Activated B cell treated with CpG ODN at 0.5 μM for 24 hours (primary cell): ENCODE results near the gene INF2. TPM values are rescaled to one million over a fixed set of nuclear protein-coding genes. Genes with fewer than 3 reads are reported as not detected.

Source experiments
- ATAC-seq: fragments of 200-7000 bp; cut with Tn5 transposase; one replicate; pipeline ENCODE4 v1.10.0; 2021; ENCODE audit warnings: low read depth, mild to moderate bottlenecking, moderate library complexity
- CTCF ChIA-PET: fragments of 350-600 bp; sonication (Branson Sonifier 250); formaldehyde crosslinking; loops from one replicate; lab custom pipeline; 2021; ENCODE audit warnings: antibody characterized with exemption; lab: Charles Lee
- POLR2A ChIA-PET: fragments of 350-600 bp; sonication (Branson Sonifier 250); formaldehyde crosslinking; loops from one replicate; lab custom pipeline; 2021; ENCODE audit warnings: antibody characterized with exemption; lab: Charles Lee
- DNase-seq: peaks from one replicate; pipeline ENCODE4 v3.0.0; 2022
- H3K27ac Mint-ChIP-seq: one replicate; pipeline ENCODE4 v1.8.0; 2020; ENCODE audit warnings: mixed read lengths
- H3K27me3 Mint-ChIP-seq: one replicate; pipeline ENCODE4 v1.8.0; 2021; ENCODE audit warnings: mixed read lengths
- H3K36me3 Mint-ChIP-seq: one replicate; pipeline ENCODE4 v1.8.0; 2021; ENCODE audit warnings: low read depth, mixed read lengths
- H3K4me1 Mint-ChIP-seq: one replicate; pipeline ENCODE4 v1.8.0; 2021; ENCODE audit warnings: mixed read lengths
- H3K4me3 Mint-ChIP-seq: one replicate; pipeline ENCODE4 v1.8.0; 2020; ENCODE audit warnings: mild to moderate bottlenecking, mixed read lengths
- H3K9me3 Mint-ChIP-seq: one replicate; pipeline ENCODE4 v1.8.0; 2020; ENCODE audit warnings: mixed read lengths
- intact Hi-C: fragments of 100-400 bp; cut with micrococcal nuclease; formaldehyde crosslinking; loops from one replicate; pipeline ENCODE4 v1.15.1; 2024
- total RNA-seq: library from RNA; stranded (reverse); gene quantifications from 2 replicates; pipeline ENCODE4 v1.2.3, GENCODE V29; 2022
- TF ChIP-seq, protein P1 (sequence below): fragments of 200-600 bp; IDR thresholded peaks from one replicate; pipeline ENCODE4 v1.8.0; 2022; ENCODE audit warnings: antibody characterized with exemption, mild to moderate bottlenecking

INF2 gene
- total RNA-seq, 1 donor from 2014 or later, result 47.2 TPM

DNA sequence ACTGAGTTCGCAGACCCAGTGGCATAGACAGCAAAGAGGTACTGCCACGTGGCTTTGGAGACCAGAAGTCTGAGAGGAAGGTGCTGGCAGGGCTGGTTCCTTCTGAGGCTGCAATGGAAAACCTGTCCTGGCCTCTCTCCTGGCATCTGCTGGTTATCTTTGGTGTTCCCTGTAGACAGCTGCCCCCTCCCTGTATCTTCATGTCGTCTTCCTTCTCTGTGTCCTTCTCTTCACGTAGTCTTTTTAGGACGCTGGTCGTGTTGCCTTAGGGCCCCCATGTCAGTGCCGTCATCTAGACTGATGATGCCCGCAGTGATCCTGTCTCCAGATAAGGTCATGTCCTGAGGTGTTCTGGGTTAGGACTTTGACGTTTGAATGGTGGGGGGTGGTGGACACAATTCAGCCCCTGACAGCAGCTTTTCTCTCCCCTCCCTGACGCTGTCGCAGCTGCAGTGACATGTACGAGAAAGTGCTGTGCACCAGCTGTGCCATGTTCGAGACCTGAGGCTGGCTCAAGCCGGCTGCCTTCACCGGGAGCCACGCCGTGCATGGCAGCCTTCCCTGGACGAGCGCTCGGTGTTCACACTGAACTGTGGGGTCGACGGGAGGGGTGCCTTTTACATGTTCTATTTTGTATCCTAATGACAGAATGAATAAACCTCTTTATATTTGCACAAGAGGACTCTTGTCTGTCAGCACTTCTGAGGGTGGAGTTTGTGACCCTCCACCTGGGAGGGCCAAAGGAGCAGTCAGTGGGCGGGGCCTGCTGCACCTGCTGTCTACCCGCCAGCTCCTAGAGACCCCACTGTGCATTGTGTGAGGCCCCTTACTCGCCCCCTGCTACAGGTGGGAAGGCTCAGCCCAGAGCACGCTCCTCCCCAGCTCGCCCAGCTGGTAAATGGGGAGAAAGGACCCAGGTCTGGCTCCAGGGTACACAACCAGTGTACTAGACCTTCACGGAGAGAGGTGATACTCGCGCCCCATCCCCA, 69.9 kb downstream of the INF2 start:
- Mint-ChIP-seq H3K36me3 (peaks cover 72% of the 10 kb centered on the region), H3K27ac (no peak overlapping the region)

DNA sequence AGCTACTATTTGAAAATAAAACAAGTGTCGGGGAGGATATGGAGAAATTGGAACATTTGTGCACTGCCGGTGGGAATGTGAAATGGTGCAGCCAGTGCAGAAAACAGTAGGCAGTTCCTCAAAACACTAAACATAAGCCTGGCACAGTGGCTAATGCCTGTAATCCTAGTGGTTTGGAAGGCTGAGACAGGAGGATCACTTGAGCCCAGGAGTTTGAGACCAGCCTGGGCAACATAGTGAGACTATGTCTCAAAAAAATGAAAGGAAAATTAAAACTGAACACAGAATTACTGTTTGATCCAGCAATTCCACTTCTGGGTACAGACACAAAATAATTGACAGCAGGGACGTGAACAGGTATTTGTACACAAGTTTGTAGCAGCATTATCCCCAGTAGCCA, 76.1 kb downstream of the INF2 start:
- POLR2A ChIA-PET, result no interaction called here
- intact Hi-C loops, result no loop called here
- peaks cover 3% of the 10 kb centered on the region for H3K4me1 Mint-ChIP-seq
- no peak overlapping the region for H3K27ac Mint-ChIP-seq
- H3K4me3 Mint-ChIP-seq, result no peak overlapping the region
- no peak for DNase-seq
- H3K36me3 Mint-ChIP-seq, result peaks cover 22% of the 10 kb centered on the region
- CTCF ChIA-PET, result interaction anchor here (4.3 to 6.7 kb wide), 2 partner anchors 12 to 61 kb away, joined by 27 to 59 read pairs; partner anchors contain the start of gene SIVA1
- H3K9me3 Mint-ChIP-seq, result no peaks in the 10 kb centered on the region
- ATAC-seq, result no peak
- TF ChIP-seq, protein P1, sequence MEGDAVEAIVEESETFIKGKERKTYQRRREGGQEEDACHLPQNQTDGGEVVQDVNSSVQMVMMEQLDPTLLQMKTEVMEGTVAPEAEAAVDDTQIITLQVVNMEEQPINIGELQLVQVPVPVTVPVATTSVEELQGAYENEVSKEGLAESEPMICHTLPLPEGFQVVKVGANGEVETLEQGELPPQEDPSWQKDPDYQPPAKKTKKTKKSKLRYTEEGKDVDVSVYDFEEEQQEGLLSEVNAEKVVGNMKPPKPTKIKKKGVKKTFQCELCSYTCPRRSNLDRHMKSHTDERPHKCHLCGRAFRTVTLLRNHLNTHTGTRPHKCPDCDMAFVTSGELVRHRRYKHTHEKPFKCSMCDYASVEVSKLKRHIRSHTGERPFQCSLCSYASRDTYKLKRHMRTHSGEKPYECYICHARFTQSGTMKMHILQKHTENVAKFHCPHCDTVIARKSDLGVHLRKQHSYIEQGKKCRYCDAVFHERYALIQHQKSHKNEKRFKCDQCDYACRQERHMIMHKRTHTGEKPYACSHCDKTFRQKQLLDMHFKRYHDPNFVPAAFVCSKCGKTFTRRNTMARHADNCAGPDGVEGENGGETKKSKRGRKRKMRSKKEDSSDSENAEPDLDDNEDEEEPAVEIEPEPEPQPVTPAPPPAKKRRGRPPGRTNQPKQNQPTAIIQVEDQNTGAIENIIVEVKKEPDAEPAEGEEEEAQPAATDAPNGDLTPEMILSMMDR, result no peak
- no peaks in the 10 kb centered on the region for H3K27me3 Mint-ChIP-seq

More for the DNA sequence above, 69.9 kb downstream of the INF2 start:
- Mint-ChIP-seq H3K4me1 (peaks cover 14% of the 10 kb centered on the region), H3K27me3 (no peaks in the 10 kb centered on the region), H3K4me3 (no peak overlapping the region), H3K9me3 (no peaks in the 10 kb centered on the region)
- TF ChIP-seq, protein P1, result no peak
- no peak for ATAC-seq
- intact Hi-C loops, result no loop called here
- ChIA-PET CTCF (no interaction called here), POLR2A (interaction anchor here (0.5 kb wide), 1 partner anchor 327 kb away, joined by 11 read pairs; no protein-coding TSS in a partner anchor)
- DNase-seq, result no peak

DNA sequence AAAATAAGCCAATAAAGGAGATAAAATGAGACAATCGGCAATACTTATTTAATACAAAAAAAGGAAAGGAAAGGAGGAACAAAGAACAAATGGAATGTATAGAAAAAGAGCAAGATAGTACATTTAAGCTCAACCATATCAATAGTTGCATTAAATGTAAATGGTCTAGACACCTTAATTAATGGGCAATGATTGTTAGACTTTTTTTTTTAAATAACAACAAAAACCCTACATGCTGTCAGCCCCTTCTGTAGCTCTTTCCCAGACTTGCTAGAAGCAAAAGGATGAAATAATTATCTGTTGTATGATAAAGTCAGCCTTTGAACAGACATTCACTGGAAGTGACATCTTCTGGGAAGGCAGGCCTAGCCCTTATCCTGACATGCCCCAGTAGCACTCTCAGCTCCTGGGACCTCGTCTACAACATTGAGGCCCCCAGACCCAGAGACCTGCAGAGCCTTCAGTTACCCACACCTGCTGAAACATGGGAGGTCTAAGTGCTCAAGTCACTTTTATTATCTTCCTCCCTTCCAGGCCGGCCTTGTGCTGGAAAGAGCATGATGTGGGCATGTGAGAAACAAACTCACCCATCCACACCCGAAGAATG, 76.9 kb downstream of the INF2 start:
- no peak for DNase-seq
- Mint-ChIP-seq H3K36me3 (peaks cover 21% of the 10 kb centered on the region), H3K27me3 (no peaks in the 10 kb centered on the region), H3K4me3 (no peak overlapping the region), H3K4me1 (peaks cover 3% of the 10 kb centered on the region), H3K27ac (no peak overlapping the region), H3K9me3 (peaks cover 2% of the 10 kb centered on the region)
- CTCF ChIA-PET, result interaction anchor here (4.3 to 6.7 kb wide), 2 partner anchors 13 to 60 kb away, joined by 27 to 59 read pairs; partner anchors contain the start of gene SIVA1
- TF ChIP-seq, protein P1, result no peak
- no peak for ATAC-seq
- POLR2A ChIA-PET, result interaction anchor here (0.6 to 0.8 kb wide), 2 partner anchors 13 to 280 kb away, joined by 3 read pairs; partner anchors contain the start of gene SIVA1
- intact Hi-C loops, result no loop called here

DNA sequence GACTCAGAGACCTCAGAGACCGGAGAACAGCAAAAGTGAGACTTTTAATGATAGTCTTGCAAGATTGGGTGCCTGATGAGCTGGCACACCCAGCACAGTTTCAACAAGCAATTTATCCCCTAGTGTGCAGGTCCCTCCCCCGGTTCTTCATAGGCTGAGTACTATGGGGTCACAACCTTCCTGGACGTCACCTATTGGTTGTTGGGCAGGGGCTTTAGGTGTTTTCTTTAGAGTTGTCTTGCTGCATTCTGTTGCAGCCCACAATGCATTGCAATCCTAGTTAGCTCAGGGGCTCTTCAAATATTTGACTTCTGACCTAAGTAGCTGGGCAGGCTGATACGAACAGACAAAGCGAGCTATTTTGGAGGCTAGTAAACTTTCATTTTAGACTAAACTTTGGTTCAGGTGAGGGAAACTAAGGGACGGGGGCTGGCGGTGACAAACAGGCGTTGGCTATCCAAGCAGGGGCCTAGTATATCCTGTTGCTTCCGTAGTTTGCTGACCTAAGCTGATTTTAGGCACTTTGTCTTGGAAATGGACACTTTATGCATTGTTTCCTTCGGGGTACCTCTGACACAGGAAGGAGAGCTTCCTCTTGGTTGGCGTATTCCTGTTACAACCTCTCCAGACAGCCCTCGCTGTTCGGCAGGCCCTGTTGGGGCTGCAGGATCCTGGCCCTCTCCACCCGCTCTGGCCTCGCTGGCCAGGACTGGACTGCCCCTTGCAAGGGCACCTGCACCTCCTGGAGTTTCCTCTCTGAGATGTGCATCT, 77.6 kb downstream of the INF2 start:
- ATAC-seq (no peak), DNase-seq (no peak)
- Mint-ChIP-seq H3K9me3 (peaks cover 2% of the 10 kb centered on the region), H3K4me1 (peaks cover 3% of the 10 kb centered on the region), H3K36me3 (peaks cover 23% of the 10 kb centered on the region), H3K4me3 (no peak overlapping the region), H3K27me3 (no peaks in the 10 kb centered on the region), H3K27ac (no peak overlapping the region)
- TF ChIP-seq, protein P1, result no peak
- intact Hi-C loops, result no loop called here
- ChIA-PET CTCF (interaction anchor here (4.3 to 6.7 kb wide), 2 partner anchors 13 to 59 kb away, joined by 27 to 59 read pairs; partner anchors contain the start of gene SIVA1), POLR2A (interaction anchor here (0.6 kb wide), 1 partner anchor 279 kb away, joined by 3 read pairs; no protein-coding TSS in a partner anchor)
